HepG2 (cell line): ENCODE data around the gene SLC25A19. TPM values are rescaled to one million over a fixed set of nuclear protein-coding genes. Genes with fewer than 3 reads are reported as not detected.

ENCODE experiments used
- BCL3 ChIP-seq: sonication (generic); formaldehyde crosslinking; IDR thresholded peaks from 2 replicates; pipeline ENCODE4 v1.5.1; 2020; ENCODE audit warnings: mild to moderate bottlenecking, missing genetic modification reagents, moderate library complexity
- CAMTA2 ChIP-seq: sonication (generic); formaldehyde crosslinking; IDR thresholded peaks from 2 replicates; pipeline ENCODE4 v1.4.0; 2020; ENCODE audit warnings: mild to moderate bottlenecking, missing genetic modification reagents, borderline replicate concordance
- CEBPB ChIP-seq: IDR thresholded peaks from 2 replicates; pipeline ENCODE4 v1.6.1; 2011; ENCODE audit warnings: low read depth, low read length, improper control_type of control experiment, borderline replicate concordance
- FOXK1 ChIP-seq: sonication (generic); formaldehyde crosslinking; IDR thresholded peaks from 2 replicates; pipeline ENCODE4 v1.4.0; 2020; ENCODE audit warnings: low read depth, missing genetic modification reagents, borderline replicate concordance
- GABPA ChIP-seq, 2 experiments: IDR thresholded peaks; 2 replicates each; pipeline ENCODE4 v1.6.1; 2011 to 2016; ENCODE audit warnings: low read depth in 2 of 2, low read length in 1 of 2, missing biosample characterization in 1 of 2, missing genetic modification characterization in 1 of 2
- HNRNPLL ChIP-seq: fragments of 200-400 bp; formaldehyde crosslinking; IDR thresholded peaks from 2 replicates; pipeline ENCODE4 v1.6.1; 2017; ENCODE audit warnings: mild to moderate bottlenecking, low read depth, low read length; ENCODE audit not compliant: poor library complexity, severe bottlenecking
- KLF11 ChIP-seq: IDR thresholded peaks from 2 replicates; pipeline ENCODE4 v1.6.1; 2016; ENCODE audit warnings: missing compliant biosample characterization
- NAIF1 ChIP-seq: sonication (generic); formaldehyde crosslinking; IDR thresholded peaks from 2 replicates; pipeline ENCODE4 v1.5.0; 2020; ENCODE audit warnings: mild to moderate bottlenecking, missing genetic modification reagents, borderline replicate concordance
- NFATC3 ChIP-seq: sonication (generic); formaldehyde crosslinking; IDR thresholded peaks from 2 replicates; pipeline ENCODE4 v1.5.1; 2020; ENCODE audit warnings: mild to moderate bottlenecking, missing genetic modification reagents
- RFXANK ChIP-seq: IDR thresholded peaks from 2 replicates; pipeline ENCODE4 v1.6.1; 2016
- SAP130 ChIP-seq: IDR thresholded peaks from 2 replicates; pipeline ENCODE4 v1.6.1; 2016; ENCODE audit warnings: low read depth
- XRCC5 ChIP-seq: fragments of 200-400 bp; formaldehyde crosslinking; optimal IDR thresholded peaks from 2 replicates; pipeline ENCODE3; 2017; ENCODE audit warnings: mild to moderate bottlenecking, low read length
- ZNF281 ChIP-seq: sonication (generic); formaldehyde crosslinking; IDR thresholded peaks from 2 replicates; pipeline ENCODE4 v1.4.0; 2020; ENCODE audit warnings: missing genetic modification reagents, borderline replicate concordance
- ZNF547 ChIP-seq: sonication (generic); formaldehyde crosslinking; IDR thresholded peaks from 2 replicates; pipeline ENCODE4 v1.5.1; 2020; ENCODE audit warnings: mild to moderate bottlenecking, missing genetic modification reagents
- ZNF549 ChIP-seq: sonication (generic); formaldehyde crosslinking; IDR thresholded peaks from 2 replicates; pipeline ENCODE4 v1.5.0; 2020; ENCODE audit warnings: missing genetic modification reagents
- ZNF83 ChIP-seq: sonication (generic); formaldehyde crosslinking; IDR thresholded peaks from 2 replicates; pipeline ENCODE4 v1.4.0; 2020; ENCODE audit warnings: missing genetic modification reagents, mild to moderate bottlenecking, borderline replicate concordance
- polyA plus RNA-seq, 8 experiments: library from polyadenylated mRNA; depleted of rRNA in 3 of 8; stranded (reverse) in 7 of 8; unstranded in 1 of 8; fragments of >200 nt; fragmentation: Illumina TruSeq in 4 of 8; extraction: Trizol in 4 of 8; gene quantifications; 2 replicates each; pipeline versions ENCODE4 v1.2.1 to v1.2.3, GENCODE V29; 2011 to 2016; ENCODE audit warnings: low read depth in 4 of 8, missing spikeins in 1 of 8, mixed read lengths in 1 of 8; ENCODE audit not compliant: insufficient read depth in 1 of 8
- total RNA-seq, 5 experiments: library from RNA; depleted of rRNA; stranded (reverse); fragments of >200 nt; fragmentation: Illumina TruSeq; extraction: Trizol; gene quantifications; 2 replicates each; pipeline ENCODE4 v1.2.3, GENCODE V29; 2016; ENCODE audit warnings: low read depth in 1 of 5
- TF ChIP-seq, protein P1 (sequence below): sonication (generic); formaldehyde crosslinking; IDR thresholded peaks from 2 replicates; pipeline ENCODE4 v1.4.0; 2020; ENCODE audit warnings: mild to moderate bottlenecking, missing genetic modification reagents
- TF ChIP-seq, protein P2 (sequence below): IDR thresholded peaks from 2 replicates; pipeline ENCODE4 v1.6.1; 2016

Gene SLC25A19
- total and polyA plus RNA-seq, 2 of the 13 experiments (the other 11 are each of a cell fraction or from before 2014, with no cell fraction given): 24.4 to 41.4 TPM

DNA sequence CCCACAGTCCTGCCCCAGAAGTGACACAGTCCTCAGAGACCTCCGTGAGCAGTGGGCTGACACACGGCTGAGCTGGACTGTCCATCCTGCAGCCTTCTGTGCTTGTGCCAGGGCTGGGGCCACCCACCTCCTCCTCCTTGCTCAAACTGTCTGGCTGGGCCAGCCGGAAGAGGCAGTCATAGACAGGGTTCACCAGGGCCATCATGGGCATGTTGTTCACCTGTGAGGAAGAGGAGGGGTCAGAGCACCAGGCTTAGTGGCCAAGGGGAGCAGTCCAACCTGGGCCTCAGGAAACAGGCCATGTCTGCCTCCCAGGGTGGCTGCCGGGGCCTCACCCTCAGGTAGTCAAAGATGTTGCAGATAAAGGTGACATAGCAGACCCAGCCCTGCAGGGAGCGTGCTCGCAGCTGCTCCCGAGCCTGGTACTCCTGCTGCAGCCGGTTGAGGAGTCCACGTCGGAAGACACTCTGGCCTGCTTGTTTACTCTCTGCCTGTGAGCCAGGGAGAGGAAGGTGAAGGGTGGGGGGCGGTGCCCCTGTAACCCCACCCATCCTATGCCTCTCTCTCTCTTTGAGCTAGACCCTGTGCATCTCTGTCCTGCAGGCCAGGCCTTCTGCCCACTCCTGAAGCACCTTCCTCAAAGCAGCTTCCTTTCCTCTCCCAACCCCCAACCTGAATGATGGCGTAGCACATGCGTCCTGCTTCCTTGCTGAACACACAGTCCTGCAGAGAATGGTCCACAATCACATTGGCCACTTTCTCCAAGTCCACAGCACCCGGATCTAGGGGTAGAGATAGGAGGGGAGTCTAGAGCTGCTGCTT lies 21.6 kb downstream of the SLC25A19 start (continued):
- TF ChIP-seq BCL3 (CRISPR knock-in tag): 0 out of 2 replicates have a peak, but pooled peaks have one; percentile 81
- TF ChIP-seq HNRNPLL: no peak
- no peak for TF ChIP-seq ZNF549 (CRISPR knock-in tag)
- peak; percentile 94 for TF ChIP-seq FOXK1 (CRISPR knock-in tag)
- TF ChIP-seq CEBPB: no peak
- TF ChIP-seq ZNF281 (CRISPR knock-in tag): peak; percentile 52
- no peak for TF ChIP-seq NAIF1 (CRISPR knock-in tag)
- peak; percentile 29; the same call in 1 of the 2 replicates for TF ChIP-seq GABPA (IDR thresholded peaks at IDR 0.05; ENCODE audit: low read depth, low read length)
- TF ChIP-seq GABPA (CRISPR knock-in tag; IDR thresholded peaks at IDR 0.05; ENCODE audit: low read depth): peak; percentile 58
- TF ChIP-seq KLF11: 0 out of 2 replicates have a peak, but pooled peaks have one; percentile 21
- TF ChIP-seq ZNF547 (CRISPR knock-in tag): 0 out of 2 replicates have a peak, but pooled peaks have one; percentile 72
- TF ChIP-seq ZNF83: 0 out of 2 replicates have a peak, but pooled peaks have one; percentile 18
- no peak for TF ChIP-seq RFXANK (CRISPR knock-in tag)
- TF ChIP-seq SAP130 (CRISPR knock-in tag): peak; percentile 94
- TF ChIP-seq, protein P1, sequence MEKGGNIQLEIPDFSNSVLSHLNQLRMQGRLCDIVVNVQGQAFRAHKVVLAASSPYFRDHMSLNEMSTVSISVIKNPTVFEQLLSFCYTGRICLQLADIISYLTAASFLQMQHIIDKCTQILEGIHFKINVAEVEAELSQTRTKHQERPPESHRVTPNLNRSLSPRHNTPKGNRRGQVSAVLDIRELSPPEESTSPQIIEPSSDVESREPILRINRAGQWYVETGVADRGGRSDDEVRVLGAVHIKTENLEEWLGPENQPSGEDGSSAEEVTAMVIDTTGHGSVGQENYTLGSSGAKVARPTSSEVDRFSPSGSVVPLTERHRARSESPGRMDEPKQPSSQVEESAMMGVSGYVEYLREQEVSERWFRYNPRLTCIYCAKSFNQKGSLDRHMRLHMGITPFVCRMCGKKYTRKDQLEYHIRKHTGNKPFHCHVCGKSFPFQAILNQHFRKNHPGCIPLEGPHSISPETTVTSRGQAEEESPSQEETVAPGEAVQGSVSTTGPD: no peak
- TF ChIP-seq XRCC5: peak; percentile 93
- TF ChIP-seq CAMTA2: no peak
- peak; percentile 52; the same call in 1 of the 2 replicates for TF ChIP-seq NFATC3
- TF ChIP-seq, protein P2, sequence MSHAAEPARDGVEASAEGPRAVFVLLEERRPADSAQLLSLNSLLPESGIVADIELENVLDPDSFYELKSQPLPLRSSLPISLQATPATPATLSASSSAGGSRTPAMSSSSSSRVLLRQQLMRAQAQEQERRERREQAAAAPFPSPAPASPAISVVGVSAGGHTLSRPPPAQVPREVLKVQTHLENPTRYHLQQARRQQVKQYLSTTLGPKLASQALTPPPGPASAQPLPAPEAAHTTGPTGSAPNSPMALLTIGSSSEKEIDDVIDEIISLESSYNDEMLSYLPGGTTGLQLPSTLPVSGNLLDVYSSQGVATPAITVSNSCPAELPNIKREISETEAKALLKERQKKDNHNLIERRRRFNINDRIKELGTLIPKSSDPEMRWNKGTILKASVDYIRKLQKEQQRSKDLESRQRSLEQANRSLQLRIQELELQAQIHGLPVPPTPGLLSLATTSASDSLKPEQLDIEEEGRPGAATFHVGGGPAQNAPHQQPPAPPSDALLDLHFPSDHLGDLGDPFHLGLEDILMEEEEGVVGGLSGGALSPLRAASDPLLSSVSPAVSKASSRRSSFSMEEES (CRISPR knock-in tag): no peak; the same call in 1 of the 2 replicates
